Activated CD4-positive, CD25-positive, alpha-beta regulatory T cell treated with anti-CD3 and anti-CD28 coated beads, Interleukin-2, amount 50 U/mL, for 16 hours (primary cell): Measurements from ENCODE around the gene CELA2A.
"Not testable (repeated sequence)": the region's sequence is repeated elsewhere in the genome, so short reads cannot be mapped to it uniquely, and the experiment has no call there.

Experiments
- DNase-seq: peaks from one replicate; pipeline ENCODE4 v3.0.0-alpha.2; 2020; ENCODE audit warnings: low read depth, low spot score

CELA2A gene

DNA sequence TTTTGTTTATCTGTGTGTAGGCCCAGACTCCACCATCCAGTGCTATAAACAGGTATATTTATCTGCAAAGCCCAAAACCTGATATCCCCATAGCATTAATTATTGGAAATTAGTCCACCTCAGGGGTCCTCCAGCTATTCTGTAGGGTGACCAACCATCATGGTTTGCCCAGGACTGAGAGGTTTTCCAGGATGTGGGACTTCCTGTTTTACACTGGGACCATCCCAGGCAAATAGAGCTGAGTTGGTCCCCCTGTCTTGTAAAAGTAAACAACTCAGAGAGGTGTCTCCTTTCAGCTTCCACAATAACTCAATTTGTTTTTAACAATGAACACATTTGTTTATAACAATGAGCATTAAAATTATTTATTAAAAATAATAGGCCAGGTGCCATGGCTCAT lies 11.6 kb downstream of the CELA2A start:
- DNase-seq = no peak

DNA sequence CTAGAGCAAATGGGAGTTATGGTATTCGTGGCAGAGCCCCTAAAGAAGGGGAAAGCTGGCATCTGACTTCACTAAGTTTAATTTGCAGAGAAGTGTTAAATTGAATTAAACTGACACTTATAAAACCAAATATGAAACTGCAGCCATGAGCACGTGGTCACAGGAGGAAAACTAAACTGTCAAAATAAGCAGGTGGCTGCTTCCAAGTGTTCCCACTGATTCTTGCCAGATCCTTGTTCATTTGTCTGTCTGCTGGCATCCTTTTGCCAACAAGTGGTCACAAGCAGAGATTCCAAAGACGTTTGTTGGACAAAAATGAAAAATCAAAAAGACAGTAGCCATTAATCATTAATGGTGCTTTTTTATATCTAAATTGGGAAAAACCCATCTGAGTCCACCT lies 12.8 kb downstream of the CELA2A start:
- DNase-seq = no peak

GRCh38 chr1:15469821-15470448 lies 13.4 kb downstream of the CELA2A start:
- DNase-seq = not testable (repeated sequence)

- DNase-seq = not testable (repeated sequence)
These were observed 14.5 kb downstream of the CELA2A start for GRCh38 chr1:15471067-15471466.

DNA sequence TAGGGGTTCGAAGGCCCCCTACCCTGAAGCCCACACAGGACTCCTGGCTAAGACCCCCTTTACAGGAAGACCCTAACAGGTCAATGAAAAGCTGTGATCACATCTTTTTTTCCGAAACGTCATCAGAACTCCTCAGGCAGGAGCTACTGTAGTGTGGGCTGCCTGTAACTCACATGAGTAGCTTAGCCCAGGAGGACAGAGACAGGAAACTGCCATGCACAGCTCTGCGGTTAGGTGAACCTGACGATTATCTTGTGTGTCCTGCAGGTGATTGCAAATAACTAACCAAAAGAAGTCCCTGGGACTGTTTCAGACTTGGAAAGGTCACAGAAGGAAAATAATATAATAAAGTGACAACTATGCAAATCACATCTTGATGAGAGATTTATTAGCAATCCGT lies 15.2 kb downstream of the CELA2A start:
- not testable (repeated sequence) for DNase-seq

- no peak for DNase-seq
These were observed 16.1 kb downstream of the CELA2A start for GRCh38 chr1:15472587-15472986.

DNA sequence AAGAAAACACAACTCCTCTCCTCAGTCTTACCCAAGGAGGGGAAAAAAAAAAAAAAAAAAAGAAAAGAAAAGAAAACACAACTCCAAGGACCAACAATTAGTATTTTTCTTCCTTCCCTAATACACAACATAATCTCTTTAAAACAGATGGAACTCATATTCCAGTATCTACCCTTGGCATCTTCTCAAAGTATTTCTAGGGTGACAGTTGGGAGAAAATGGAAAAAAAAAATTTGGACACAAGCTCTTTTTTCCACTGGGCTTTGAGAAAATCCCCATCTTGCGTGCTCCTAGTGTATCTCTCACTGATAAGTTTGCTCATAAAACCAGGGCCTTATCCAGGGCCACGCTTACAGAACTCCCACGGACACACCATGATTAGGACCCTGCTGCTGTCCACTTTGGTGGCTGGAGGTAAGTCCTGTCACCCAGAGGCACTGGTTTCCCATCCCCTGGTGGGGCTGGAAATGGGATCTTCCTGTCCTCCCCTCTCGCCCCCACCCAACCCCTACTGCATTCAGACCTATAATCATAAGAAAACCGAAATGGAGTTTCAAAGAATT lies 19.3 kb downstream of the CELA2A start, which contains the start of gene CELA2B:
Gene CELA2B (plus strand): TSS at position 353 of the 563 bp plus-strand sequence. CDS start 22 bp downstream, at position 375.
- no peak for DNase-seq

- no peak for DNase-seq
These were observed 20.4 kb downstream of the CELA2A start for GRCh38 chr1:15476927-15477326.

DNA sequence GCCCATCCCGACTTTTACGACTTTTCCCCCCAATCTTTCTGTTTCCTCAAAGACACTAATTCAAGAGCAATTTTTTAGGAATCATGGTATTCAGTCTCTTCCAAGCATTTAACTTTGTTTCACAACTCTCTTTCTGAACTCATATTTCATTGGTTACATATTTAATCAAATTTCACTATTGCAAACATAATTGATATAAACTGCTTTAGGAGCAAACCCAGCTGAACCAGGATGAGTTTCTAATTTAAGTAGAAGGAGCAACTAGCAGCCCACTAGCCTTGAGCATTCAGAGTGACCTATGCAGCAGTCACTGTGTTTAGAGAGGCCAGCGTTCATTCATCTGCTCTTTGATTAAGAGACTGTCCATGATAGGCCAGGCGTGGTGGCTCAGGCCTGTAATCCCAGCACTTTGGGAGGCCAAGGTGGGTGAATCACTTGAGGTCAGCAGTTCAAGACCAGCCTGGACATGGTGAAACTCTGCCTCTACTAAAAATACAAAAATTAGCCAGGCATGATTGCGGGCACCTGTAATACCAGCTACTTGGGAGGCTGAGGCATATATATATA lies 21.2 kb downstream of the CELA2A start:
- DNase-seq = no peak

- DNase-seq = no peak
These were observed 23.3 kb downstream of the CELA2A start for GRCh38 chr1:15479654-15480347.

GRCh38 chr1:15482455-15482854 lies 25.9 kb downstream of the CELA2A start:
- DNase-seq = not testable (repeated sequence)

GRCh38 chr1:15482983-15483543 lies 26.5 kb downstream of the CELA2A start:
- DNase-seq = not testable (repeated sequence)

- no peak for DNase-seq
These were observed 27.4 kb downstream of the CELA2A start for GRCh38 chr1:15483971-15484370.

DNA sequence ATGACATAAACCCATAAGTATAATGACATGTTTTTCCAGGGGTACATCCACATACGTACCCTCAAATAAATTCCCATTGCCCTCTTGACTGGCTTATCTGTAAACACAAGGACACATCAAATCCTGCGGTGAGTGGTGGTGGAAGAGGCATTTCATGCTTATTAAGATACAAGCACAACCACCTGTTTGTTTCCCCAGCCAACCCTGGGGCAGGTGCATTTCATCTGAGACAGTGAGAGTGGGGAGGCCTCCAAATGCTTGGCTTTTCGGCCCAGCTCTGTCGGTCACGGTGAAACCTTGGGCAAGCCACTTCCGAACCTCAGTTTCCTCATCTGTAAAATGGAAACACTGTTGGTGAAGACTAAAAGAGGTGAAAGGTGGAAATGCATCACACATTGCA lies 27.9 kb downstream of the CELA2A start:
- not testable (repeated sequence) for DNase-seq

DNA sequence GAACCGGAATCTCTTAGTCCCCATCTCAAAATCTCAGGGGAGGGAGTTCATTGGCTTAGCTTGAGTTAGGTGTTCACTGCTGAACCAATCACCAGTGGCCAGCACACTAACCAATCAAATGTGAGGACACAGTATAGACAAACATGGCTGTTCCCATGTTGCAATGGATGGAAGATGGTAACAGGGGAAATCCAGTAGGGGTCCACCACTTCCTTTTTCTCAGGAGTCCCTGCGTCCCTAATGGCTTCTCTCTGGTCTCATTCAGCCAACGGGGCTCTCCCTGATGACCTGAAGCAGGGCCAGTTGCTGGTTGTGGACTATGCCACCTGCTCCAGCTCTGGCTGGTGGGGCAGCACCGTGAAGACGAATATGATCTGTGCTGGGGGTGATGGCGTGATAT lies 29.1 kb downstream of the CELA2A start:
- DNase-seq = no peak

GRCh38 chr1:15486844-15487610 lies 30.5 kb downstream of the CELA2A start:
- DNase-seq = not testable (repeated sequence)

DNA sequence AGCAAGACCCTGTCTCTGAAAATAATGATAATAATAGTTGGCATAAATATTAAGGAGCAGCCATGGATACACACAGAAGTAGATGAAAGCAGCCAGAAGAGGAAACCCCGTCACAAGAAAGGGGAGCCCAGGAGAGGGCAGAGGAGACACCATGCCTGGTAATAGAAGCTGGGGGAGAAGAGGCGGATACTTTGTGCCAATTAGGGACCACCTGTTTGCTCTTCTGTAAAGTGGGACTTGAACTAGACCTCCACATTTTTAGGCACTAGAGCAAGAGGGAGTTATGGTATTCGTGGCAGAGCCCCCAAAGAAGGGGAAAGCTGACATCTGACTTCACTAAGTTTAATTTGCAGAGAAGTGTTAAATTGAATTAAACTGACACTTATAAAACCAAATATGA lies 31.8 kb downstream of the CELA2A start:
- no peak for DNase-seq

DNA sequence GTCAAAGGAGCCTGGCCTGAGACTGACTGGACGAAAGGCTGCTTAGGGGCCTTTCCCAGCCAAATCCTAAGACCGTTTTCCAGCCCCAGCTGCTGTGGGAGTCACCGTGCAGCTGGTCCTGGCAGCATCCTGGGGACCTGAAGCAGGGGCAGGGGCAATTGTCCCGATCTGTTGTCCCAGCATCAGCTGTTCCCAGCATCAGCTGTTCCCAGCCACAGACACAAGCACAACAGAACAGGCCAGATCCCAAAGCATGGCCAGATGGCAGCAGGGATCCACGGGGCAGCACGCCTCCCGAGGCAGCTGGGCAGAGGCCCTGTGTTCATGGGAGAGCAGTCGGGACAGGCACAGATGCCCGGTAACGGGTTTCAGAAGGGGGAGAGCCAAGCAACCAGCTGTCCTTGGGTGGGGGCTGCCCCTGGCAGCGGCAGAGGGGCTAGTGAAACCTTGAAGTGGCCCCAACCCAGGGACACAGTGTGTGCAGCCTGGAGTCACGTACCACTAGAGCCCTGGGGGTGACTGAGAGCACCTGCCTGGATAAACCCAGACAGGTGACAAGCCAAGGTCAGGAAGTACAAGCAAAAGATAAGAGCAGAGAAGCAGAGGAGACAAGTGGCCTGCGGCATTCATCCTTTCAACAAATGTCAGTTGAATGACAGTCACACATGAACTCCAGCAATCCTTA lies 32.7 kb downstream of the CELA2A start:
- DNase-seq = no peak

- not testable (repeated sequence) for DNase-seq
These were observed 34.5 kb downstream of the CELA2A start for GRCh38 chr1:15491010-15491409.

DNA sequence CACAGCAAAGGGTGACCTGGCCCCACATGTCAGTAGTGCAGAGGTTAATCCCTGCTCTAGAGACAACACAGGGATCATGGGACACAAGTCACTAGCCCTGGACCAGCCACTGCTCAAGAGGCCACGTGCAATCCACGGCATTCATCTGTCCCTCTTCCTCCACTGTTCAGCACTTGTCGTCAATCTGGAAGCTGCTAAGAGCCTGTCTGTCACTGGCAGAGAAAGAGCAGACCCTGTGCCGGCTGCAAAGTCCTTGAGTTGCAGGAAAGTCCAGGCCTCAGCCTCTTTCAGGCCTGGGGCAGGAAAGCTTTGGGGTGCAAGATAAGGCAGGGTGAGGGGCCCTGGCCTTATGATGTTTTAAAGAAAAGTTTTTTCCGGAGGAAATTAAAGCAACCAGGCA lies 36.1 kb downstream of the CELA2A start:
- DNase-seq = no peak

- DNase-seq = no peak
These were observed 37.4 kb downstream of the CELA2A start for GRCh38 chr1:15493869-15494390.
